OCI-LY7 (cell line): ENCODE results near the gene TMEM183A. TPM values are rescaled to one million over a fixed set of nuclear protein-coding genes. Genes with fewer than 3 reads are reported as not detected.

Experiments
- BruUV-seq: library from RNA; stranded (reverse); fragments of 400-500 nt; replicated peaks from 2 replicates; lab custom pipeline; 2021; lab: Mats Ljungman, UMichigan
- CTCF ChIA-PET: fragments of 300-600 bp; sonication (Branson Sonifier 250); formaldehyde crosslinking; loops from one replicate; lab custom pipeline; 2022; ENCODE audit warnings: antibody characterized with exemption; ENCODE audit not compliant: unreplicated experiment; lab: Charles Lee
- POLR2A ChIA-PET: fragments of 300-600 bp; sonication (Branson Sonifier 250); formaldehyde crosslinking; loops from one replicate; lab custom pipeline; 2022; ENCODE audit warnings: antibody characterized with exemption; lab: Charles Lee
- DNase-seq: peaks from one replicate; pipeline ENCODE4 v3.0.0-alpha.2; 2015; ENCODE audit warnings: low spot score
- H2AFZ ChIP-seq: fragments of 200-600 bp; sonication (generic), shearing (Covaris generic); 2 replicates; pipeline ENCODE4 v1.6.1; 2014; ENCODE audit warnings: mild to moderate bottlenecking, antibody characterized with exemption, low read length, moderate library complexity
- H3K27ac ChIP-seq: fragments of 200-600 bp; sonication (generic); 2 replicates; pipeline ENCODE4 v1.5.1; 2014; ENCODE audit warnings: mixed run types, low read depth, mild to moderate bottlenecking, moderate library complexity, low read length, inconsistent platforms; ENCODE audit not compliant: poor library complexity, severe bottlenecking
- H3K36me3 ChIP-seq: fragments of 200-600 bp; sonication (generic); 2 replicates; pipeline ENCODE4 v1.6.1; 2014; ENCODE audit warnings: mild to moderate bottlenecking, antibody characterized with exemption, low read length, moderate library complexity, mixed read lengths; ENCODE audit not compliant: insufficient read depth
- H3K4me1 ChIP-seq: fragments of 200-600 bp; sonication (generic); 2 replicates; pipeline ENCODE4 v1.5.1; 2014; ENCODE audit warnings: mild to moderate bottlenecking, low read length; ENCODE audit not compliant: insufficient read depth, poor library complexity, severe bottlenecking
- H3K4me2 ChIP-seq: fragments of 200-600 bp; sonication (generic); 2 replicates; pipeline ENCODE4 v1.6.1; 2014; ENCODE audit warnings: mild to moderate bottlenecking, low read length
- H3K4me3 ChIP-seq: fragments of 200-600 bp; sonication (generic); 2 replicates; pipeline ENCODE4 v1.5.1; 2014; ENCODE audit warnings: mild to moderate bottlenecking, low read depth, low read length; ENCODE audit not compliant: poor library complexity, severe bottlenecking
- H3K79me2 ChIP-seq: fragments of 200-600 bp; sonication (generic); 2 replicates; pipeline ENCODE4 v1.6.1; 2016; ENCODE audit warnings: low read depth, mild to moderate bottlenecking, low read length, moderate library complexity, mixed read lengths; ENCODE audit not compliant: insufficient read depth
- H3K9me2 ChIP-seq: fragments of 200-600 bp; sonication (generic); 2 replicates; pipeline ENCODE4 v1.6.1; 2016; ENCODE audit warnings: mild to moderate bottlenecking, low read length, mixed read lengths; ENCODE audit not compliant: insufficient read depth
- H3K9me3 ChIP-seq: fragments of 200-600 bp; sonication (generic); 2 replicates; pipeline ENCODE4 v1.6.1; 2014; ENCODE audit warnings: mild to moderate bottlenecking, mixed run types, low read length, mixed read lengths
- H4K20me1 ChIP-seq: fragments of 200-600 bp; sonication (generic); 2 replicates; pipeline ENCODE4 v1.6.1; 2014; ENCODE audit warnings: mild to moderate bottlenecking, antibody characterized with exemption, low read length, moderate library complexity, mixed read lengths; ENCODE audit not compliant: insufficient read depth
- CTCF ChIP-seq: fragments of 200-600 bp; sonication (generic); conservative IDR thresholded peaks from 2 replicates; pipeline ENCODE4 v1.5.1; 2014; ENCODE audit warnings: mild to moderate bottlenecking, antibody characterized with exemption, low read length, moderate library complexity, mixed read lengths
- EZH2phosphoT487 ChIP-seq: fragments of 200-600 bp; sonication (generic); IDR thresholded peaks from 2 replicates; pipeline ENCODE4 v1.6.1; 2018; ENCODE audit warnings: low read depth, borderline replicate concordance, mild to moderate bottlenecking, mixed run types, antibody characterized with exemption, low read length, moderate library complexity, mixed read lengths
- intact Hi-C: fragments of 100-400 bp; cut with micrococcal nuclease; formaldehyde crosslinking; loops from one replicate; pipeline ENCODE4 v1.10.0; 2022; ENCODE audit not compliant: unreplicated experiment
- total RNA-seq, 2 experiments: library from RNA; depleted of rRNA in 1 of 2; stranded (reverse); fragments of >200 nt in 1 of 2; shearing (Covaris generic) in 1 of 2; gene quantifications; 2 replicates each; pipeline ENCODE4 v1.2.3, GENCODE V29; 2014 to 2022

The TMEM183A gene
- total RNA-seq, 2 experiments from 2014 or later, result 83.9 to 92.4 TPM

- Histone ChIP-seq H3K27ac (peak overlapping the region; percentile 25), H3K4me2 (peak overlapping the region; percentile 69), H3K79me2 (no peaks in the 10 kb centered on the region), H3K4me3 (peak overlapping the region; percentile 100), H3K36me3 (peaks cover 5% of the 10 kb centered on the region; the same call in 1 of the 2 replicates), H3K4me1 (peaks cover 29% of the 10 kb centered on the region), H3K9me2 (no peaks in the 10 kb centered on the region), H2AFZ (peak overlapping the region; percentile 75), H3K9me3 (no peaks in the 10 kb centered on the region), H4K20me1 (no peaks in the 10 kb centered on the region)
- POLR2A ChIA-PET, result interaction anchor here (0.6 to 1.2 kb wide), 6 partner anchors 9 to 80 kb away, joined by 3 to 8 read pairs (median 6); partner anchors contain the start of genes KLHL12 and TMEM183A
- CTCF ChIA-PET, result interaction anchor here (0.6 to 1.5 kb wide), 2 partner anchors 19 to 78 kb away, joined by 3 read pairs; no protein-coding TSS in a partner anchor
- intact Hi-C loops, result no loop called here
- TF ChIP-seq EZH2phosphoT487 (no peak), CTCF (no peak)
- no TSS peak for BruUV-seq
- no peak for DNase-seq
Measured at GRCh38 chr1:202968351-202968750, 38.8 kb upstream of the TMEM183A start.

- intact Hi-C loops, result loop anchor here (1.0 kb wide), 1 partner anchor 42 kb away; the partner anchor contains the start of gene KLHL12
- Histone ChIP-seq H3K79me2 (no peaks in the 10 kb centered on the region), H3K9me3 (no peaks in the 10 kb centered on the region), H4K20me1 (no peaks in the 10 kb centered on the region), H3K4me3 (no peak overlapping the region), H3K9me2 (no peaks in the 10 kb centered on the region), H3K4me2 (peak overlapping the region; percentile 69), H3K27ac (peak overlapping the region; percentile 25), H3K4me1 (peaks cover 29% of the 10 kb centered on the region), H2AFZ (peak overlapping the region; percentile 75; the same call in 1 of the 2 replicates), H3K36me3 (peaks cover 5% of the 10 kb centered on the region; the same call in 1 of the 2 replicates)
- POLR2A ChIA-PET, result interaction anchor here (0.9 to 1.2 kb wide), 5 partner anchors 9 to 81 kb away, joined by 3 to 8 read pairs (median 7); partner anchors contain the start of gene TMEM183A
- no TSS peak for BruUV-seq
- no peak for TF ChIP-seq EZH2phosphoT487
- peak; percentile 77 for TF ChIP-seq CTCF
- CTCF ChIA-PET, result no interaction called here
- DNase-seq, result peak; percentile 77
Measured at GRCh38 chr1:202968895-202969295, 38.3 kb upstream of the TMEM183A start.

- Histone ChIP-seq H4K20me1 (no peaks in the 10 kb centered on the region), H3K9me2 (no peaks in the 10 kb centered on the region), H2AFZ (no peak overlapping the region), H3K4me1 (peaks cover 20% of the 10 kb centered on the region), H3K36me3 (no peaks in the 10 kb centered on the region), H3K4me2 (no peak overlapping the region), H3K4me3 (no peak overlapping the region), H3K27ac (no peak overlapping the region), H3K9me3 (no peaks in the 10 kb centered on the region), H3K79me2 (no peaks in the 10 kb centered on the region)
- BruUV-seq, result no TSS peak
- DNase-seq, result no peak
- intact Hi-C loops, result no loop called here
- POLR2A ChIA-PET, result interaction anchor here (0.7 kb wide), 1 partner anchor 18 kb away, joined by 3 read pairs; no protein-coding TSS in a partner anchor
- CTCF ChIA-PET, result no interaction called here
- no peak for TF ChIP-seq CTCF
- TF ChIP-seq EZH2phosphoT487, result no peak
Measured at GRCh38 chr1:202972046-202972445, 35.1 kb upstream of the TMEM183A start.
